ENCODE results near the gene MON2. TPM values are rescaled to one million over a fixed set of nuclear protein-coding genes. Genes with fewer than 3 reads are reported as not detected.
"Not testable (repeated sequence)": the region's sequence is repeated elsewhere in the genome, so short reads cannot be mapped to it uniquely, and the experiment has no call there.

Gene MON2
- total and polyA plus RNA-seq, 4 donors = 11.9 to 175 (median 33.3) TPM

GRCh38 chr12:62512901-62513300, 46.3 kb downstream of the MON2 start:
- TF ChIP-seq CTCF (IDR thresholded peaks at IDR 0.05; ENCODE audit: control extremely low read depth, extremely low read depth) = no peak
- Histone ChIP-seq H3K4me1 (ENCODE audit: control insufficient read depth in 5 of 5, insufficient read depth in 5 of 5, low read length in 5 of 5) (no peaks in the 10 kb centered on the region), H3K27ac (ENCODE audit: low read depth in 1 of 2, low read length in 1 of 2) (no peak overlapping the region), H3K36me3 (ENCODE audit: control insufficient read depth in 4 of 4, insufficient read depth in 4 of 4, low read length in 4 of 4) (peaks cover 2 to 27% (median 12%) of the 10 kb centered on the region in 4 donors), H3K9ac (ENCODE audit: insufficient read depth in 1 of 2, low read length in 2 of 2) (no peak overlapping the region), H3K9me3 (ENCODE audit: control insufficient read depth in 4 of 4, insufficient read depth in 3 of 4, low read length in 3 of 4) (no peaks in the 10 kb centered on the region), H3K27me3 (ENCODE audit: control insufficient read depth in 3 of 3, insufficient read depth in 3 of 3, low read length in 2 of 3) (no peaks in the 10 kb centered on the region), H3K4me3 (no peak overlapping the region)
- DNase-seq = no peak
- no peak for ATAC-seq (ENCODE audit: insufficient read depth, low FRiP score)
- WGBS, 2 donors = 98% methylated on average over 5 of the region's 5 CpGs

GRCh38 chr12:62514080-62514479, 47.5 kb downstream of the MON2 start:
- DNase-seq; H3K4me3 ChIP-seq; H3K9me3 ChIP-seq (ENCODE audit: control insufficient read depth in 4 of 4, insufficient read depth in 3 of 4, low read length in 3 of 4); H3K27me3 ChIP-seq (ENCODE audit: control insufficient read depth in 3 of 3, insufficient read depth in 3 of 3, low read length in 2 of 3); ATAC-seq (ENCODE audit: insufficient read depth, low FRiP score); H3K27ac ChIP-seq (ENCODE audit: low read depth in 1 of 2, low read length in 1 of 2); H3K9ac ChIP-seq (ENCODE audit: insufficient read depth in 1 of 2, low read length in 2 of 2); H3K4me1 ChIP-seq (ENCODE audit: control insufficient read depth in 5 of 5, insufficient read depth in 5 of 5, low read length in 5 of 5): not testable (repeated sequence)
- peaks cover 2 to 22% (median 7%) of the 10 kb centered on the region in 4 donors for H3K36me3 ChIP-seq (ENCODE audit: control insufficient read depth in 4 of 4, insufficient read depth in 4 of 4, low read length in 4 of 4)
- WGBS, 2 donors = 99 to 100% methylated on average over 3 of the region's 3 CpGs

- Histone ChIP-seq H3K9me3 (ENCODE audit: control insufficient read depth in 4 of 4, insufficient read depth in 3 of 4, low read length in 3 of 4) (no peaks in the 10 kb centered on the region), H3K27me3 (ENCODE audit: control insufficient read depth in 3 of 3, insufficient read depth in 3 of 3, low read length in 2 of 3) (no peaks in the 10 kb centered on the region), H3K9ac (ENCODE audit: insufficient read depth in 1 of 2, low read length in 2 of 2) (no peak overlapping the region), H3K4me1 (ENCODE audit: control insufficient read depth in 5 of 5, insufficient read depth in 5 of 5, low read length in 5 of 5) (peaks cover 0 to 2% (median 0%) of the 10 kb centered on the region in 5 donors), H3K27ac (ENCODE audit: low read depth in 1 of 2, low read length in 1 of 2) (no peak overlapping the region), H3K36me3 (ENCODE audit: control insufficient read depth in 4 of 4, insufficient read depth in 4 of 4, low read length in 4 of 4) (peaks cover 0 to 14% (median 5%) of the 10 kb centered on the region in 4 donors), H3K4me3 (no peak overlapping the region)
- no peak for ATAC-seq (ENCODE audit: insufficient read depth, low FRiP score)
- no peak for TF ChIP-seq CTCF (IDR thresholded peaks at IDR 0.05; ENCODE audit: control extremely low read depth, extremely low read depth)
- DNase-seq = no peak
Observed at GRCh38 chr12:62516927-62517326, 50.3 kb downstream of the MON2 start.

- Histone ChIP-seq H3K4me3 (no peak overlapping the region), H3K27ac (ENCODE audit: low read depth in 1 of 2, low read length in 1 of 2) (no peak overlapping the region), H3K4me1 (ENCODE audit: control insufficient read depth in 5 of 5, insufficient read depth in 5 of 5, low read length in 5 of 5) (peaks cover 0 to 2% (median 0%) of the 10 kb centered on the region in 5 donors), H3K9me3 (ENCODE audit: control insufficient read depth in 4 of 4, insufficient read depth in 3 of 4, low read length in 3 of 4) (no peaks in the 10 kb centered on the region), H3K27me3 (ENCODE audit: control insufficient read depth in 3 of 3, insufficient read depth in 3 of 3, low read length in 2 of 3) (no peaks in the 10 kb centered on the region), H3K36me3 (ENCODE audit: control insufficient read depth in 4 of 4, insufficient read depth in 4 of 4, low read length in 4 of 4) (peaks cover 0 to 7% (median 5%) of the 10 kb centered on the region in 4 donors), H3K9ac (ENCODE audit: insufficient read depth in 1 of 2, low read length in 2 of 2) (no peak overlapping the region)
- TF ChIP-seq CTCF (IDR thresholded peaks at IDR 0.05; ENCODE audit: control extremely low read depth, extremely low read depth) = no peak
- ATAC-seq (ENCODE audit: insufficient read depth, low FRiP score) = no peak
- 92 to 98% methylated on average over 2 of the region's 2 CpGs for WGBS, 2 donors
- DNase-seq = no peak
Observed at GRCh38 chr12:62517887-62518286, 51.3 kb downstream of the MON2 start.

All from lung (tissue), 12 donors.